GM23248 (cell line): ENCODE results near the gene USP46.

Source experiments
- EZH2 ChIP-seq: fragments of 200-600 bp; sonication (generic); IDR thresholded peaks from 2 replicates; pipeline ENCODE4 v1.6.1; 2018; ENCODE audit warnings: antibody characterized with exemption, mild to moderate bottlenecking; ENCODE audit not compliant: insufficient read depth, poor library complexity, severe bottlenecking
- EZH2phosphoT487 ChIP-seq: fragments of 200-600 bp; sonication (generic); IDR thresholded peaks from 2 replicates; pipeline ENCODE4 v1.6.1; 2018; ENCODE audit warnings: antibody characterized with exemption, moderate library complexity, mild to moderate bottlenecking, low read depth; ENCODE audit not compliant: insufficient read depth

DNA sequence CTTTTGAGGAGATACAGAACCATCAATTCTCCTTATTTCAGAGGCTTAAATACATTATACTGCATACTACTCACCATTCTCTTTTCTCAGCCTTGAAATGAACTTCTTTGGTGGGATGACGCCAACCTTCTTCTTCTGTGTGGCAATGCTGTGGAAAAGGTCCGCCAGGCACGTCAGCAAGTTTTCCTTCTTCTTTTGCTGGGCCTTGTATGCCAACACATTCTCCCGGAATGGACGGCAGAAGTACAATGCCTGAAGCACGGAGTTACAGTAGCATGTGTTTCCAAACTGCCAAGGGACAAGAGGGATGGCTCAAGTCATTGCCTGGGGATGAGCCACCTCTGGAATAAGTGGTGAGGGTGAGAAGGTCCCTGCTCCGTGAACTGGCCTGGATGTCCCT, 31.2 kb downstream of the USP46 start:
- TF ChIP-seq EZH2 (no peak), EZH2phosphoT487 (no peak)
